Fibroblast of the aortic adventitia (primary cell): ENCODE measurements around the gene PHF11. TPM values are rescaled to one million over a fixed set of nuclear protein-coding genes. Genes with fewer than 3 reads are reported as not detected.

Experiments
- DNase-seq: peaks from one replicate; pipeline ENCODE4 v3.0.0-alpha.2; 2010; ENCODE audit warnings: low read depth
- H3K4me3 ChIP-seq: 2 replicates; pipeline ENCODE4 v1.5.1; 2011; ENCODE audit warnings: low read depth, mild to moderate bottlenecking, control low read depth, low read length, moderate library complexity
- total RNA-seq: library from RNA; depleted of rRNA; stranded (reverse); fragments of >200 nt; gene quantifications from 2 replicates; pipeline ENCODE4 v1.2.3, GENCODE V29; 2012; ENCODE audit warnings: low replicate concordance
- TF ChIP-seq, protein P1 (sequence below): IDR thresholded peaks from 2 replicates; pipeline ENCODE4 v1.5.1; 2011; ENCODE audit warnings: mild to moderate bottlenecking, low read length, control low read depth, inconsistent platforms; ENCODE audit not compliant: insufficient read depth

PHF11 gene
- total RNA-seq, 1 donor = 33.7 TPM

GRCh38 chr13:49454388-49455006 is 41.3 kb upstream of the PHF11 start:
- TF ChIP-seq, protein P1, sequence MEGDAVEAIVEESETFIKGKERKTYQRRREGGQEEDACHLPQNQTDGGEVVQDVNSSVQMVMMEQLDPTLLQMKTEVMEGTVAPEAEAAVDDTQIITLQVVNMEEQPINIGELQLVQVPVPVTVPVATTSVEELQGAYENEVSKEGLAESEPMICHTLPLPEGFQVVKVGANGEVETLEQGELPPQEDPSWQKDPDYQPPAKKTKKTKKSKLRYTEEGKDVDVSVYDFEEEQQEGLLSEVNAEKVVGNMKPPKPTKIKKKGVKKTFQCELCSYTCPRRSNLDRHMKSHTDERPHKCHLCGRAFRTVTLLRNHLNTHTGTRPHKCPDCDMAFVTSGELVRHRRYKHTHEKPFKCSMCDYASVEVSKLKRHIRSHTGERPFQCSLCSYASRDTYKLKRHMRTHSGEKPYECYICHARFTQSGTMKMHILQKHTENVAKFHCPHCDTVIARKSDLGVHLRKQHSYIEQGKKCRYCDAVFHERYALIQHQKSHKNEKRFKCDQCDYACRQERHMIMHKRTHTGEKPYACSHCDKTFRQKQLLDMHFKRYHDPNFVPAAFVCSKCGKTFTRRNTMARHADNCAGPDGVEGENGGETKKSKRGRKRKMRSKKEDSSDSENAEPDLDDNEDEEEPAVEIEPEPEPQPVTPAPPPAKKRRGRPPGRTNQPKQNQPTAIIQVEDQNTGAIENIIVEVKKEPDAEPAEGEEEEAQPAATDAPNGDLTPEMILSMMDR = no peak
- no peak overlapping the region for H3K4me3 ChIP-seq
- DNase-seq = peak; percentile 31

DNA sequence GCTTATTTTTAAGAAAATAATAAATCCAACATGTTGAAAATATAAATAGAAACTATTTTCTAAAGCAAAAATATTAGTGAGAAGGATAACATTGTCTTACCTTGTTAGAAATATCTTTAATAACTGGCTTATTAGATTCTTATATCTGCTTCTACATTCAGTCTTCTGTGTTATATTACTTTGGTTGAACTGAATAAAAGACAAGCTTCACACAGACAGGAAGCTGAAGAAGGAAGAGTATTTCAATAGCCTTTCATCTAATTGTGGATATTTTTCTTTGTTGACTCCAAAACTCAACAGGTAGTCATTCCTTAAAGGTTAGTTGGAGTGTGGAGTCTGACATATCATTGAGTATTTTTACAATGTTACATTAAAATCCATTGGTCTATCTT is 40.8 kb upstream of the PHF11 start:
- no peak overlapping the region for H3K4me3 ChIP-seq
- no peak for DNase-seq
- TF ChIP-seq, protein P1 = no peak

GRCh38 chr13:49456156-49456555 is 39.6 kb upstream of the PHF11 start:
- TF ChIP-seq, protein P1 = no peak
- no peak overlapping the region for H3K4me3 ChIP-seq
- no peak for DNase-seq

DNA sequence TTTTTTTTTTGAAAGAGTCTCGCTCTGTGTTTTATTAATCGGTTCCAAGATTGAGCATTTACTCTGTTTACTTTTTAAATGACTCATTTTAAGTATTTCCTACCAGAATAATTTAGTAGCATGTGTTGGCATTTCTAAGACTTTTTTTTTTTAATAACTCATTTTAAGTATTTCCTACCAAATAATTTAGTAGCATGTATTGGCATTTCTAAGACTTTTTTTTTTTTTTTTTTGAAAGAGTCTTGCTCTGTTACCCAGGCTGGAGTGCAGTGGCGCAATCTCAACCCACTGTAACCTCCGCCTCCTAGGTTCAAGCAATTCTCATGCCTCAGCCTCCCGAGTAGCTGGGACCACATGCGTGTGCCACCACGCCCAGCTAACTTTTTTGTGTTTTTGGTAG is 38.5 kb upstream of the PHF11 start:
- H3K4me3 ChIP-seq = no peak overlapping the region
- DNase-seq = peak; percentile 11
- TF ChIP-seq, protein P1 = no peak

DNA sequence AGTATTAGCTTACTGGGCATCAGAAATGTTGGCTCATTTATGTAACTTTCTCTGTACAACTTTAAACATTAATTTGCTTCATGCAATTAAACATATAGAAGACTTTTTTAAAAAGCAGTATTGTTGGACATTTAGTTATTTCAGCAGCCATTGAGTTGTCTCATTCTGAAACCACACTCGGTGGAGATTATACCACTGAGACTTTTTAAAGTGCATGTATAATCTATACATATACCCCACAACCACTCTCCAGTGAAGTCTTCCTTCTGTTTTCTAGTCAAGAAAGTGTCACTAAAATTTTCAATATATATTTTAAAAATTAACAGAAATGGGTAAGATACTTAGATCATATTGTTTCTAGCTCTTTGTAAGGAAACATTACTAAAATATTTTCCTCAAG is 36.2 kb upstream of the PHF11 start:
- H3K4me3 ChIP-seq = no peak overlapping the region
- TF ChIP-seq, protein P1 = no peak
- DNase-seq = no peak

DNA sequence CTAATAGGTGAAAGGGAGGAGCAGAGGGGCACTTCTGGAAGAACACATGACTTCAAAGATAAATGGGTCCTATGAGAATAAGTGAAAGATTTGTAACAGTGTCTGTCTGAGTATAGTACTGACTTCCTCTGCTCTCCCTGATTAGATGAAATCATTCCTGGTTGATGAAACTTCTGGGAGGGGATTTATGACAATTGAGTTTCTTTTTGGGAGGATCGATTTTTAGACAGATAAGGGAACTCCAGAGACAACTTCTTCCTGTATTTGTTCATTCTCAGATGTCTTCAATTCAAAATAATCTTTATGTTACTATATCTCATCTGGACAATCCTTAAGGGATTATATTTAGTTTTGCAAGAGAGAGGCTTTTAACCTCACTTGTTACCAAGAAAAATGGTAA is 31.7 kb upstream of the PHF11 start:
- TF ChIP-seq, protein P1 = no peak
- H3K4me3 ChIP-seq = no peak overlapping the region
- DNase-seq = peak; percentile 6

DNA sequence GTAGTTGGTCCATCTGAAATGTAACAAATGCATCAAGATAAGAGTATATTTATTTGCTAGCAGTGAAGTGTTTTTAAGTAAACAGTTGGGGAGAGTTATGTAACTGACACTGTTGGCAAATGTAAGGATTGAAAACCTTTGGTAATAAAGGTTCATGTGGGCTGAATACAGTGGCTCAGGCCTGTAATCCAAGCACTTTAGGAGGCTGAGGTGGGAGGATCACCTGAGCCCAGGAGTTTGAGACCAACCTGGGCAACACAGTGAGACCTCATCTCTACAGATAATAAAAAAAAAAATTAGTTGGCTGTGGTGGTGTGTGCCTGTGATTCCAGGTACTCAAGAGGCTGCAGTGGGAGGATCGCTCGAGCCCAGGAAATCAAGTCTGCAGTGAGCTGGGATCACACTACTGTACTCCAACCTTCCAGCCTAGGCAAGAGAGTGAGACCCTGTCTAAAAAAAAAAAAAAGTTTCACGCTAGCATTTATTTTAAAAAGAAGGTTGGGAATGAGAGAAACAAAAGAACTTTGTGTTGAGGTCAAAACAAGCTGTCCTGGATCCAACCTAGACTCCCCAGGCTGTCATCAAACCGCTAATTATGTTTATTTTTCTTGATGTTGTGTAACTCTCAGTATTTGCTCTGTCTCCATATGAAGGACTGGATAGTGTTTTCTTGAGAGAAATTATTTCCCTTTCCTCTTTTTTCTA is 31.0 kb upstream of the PHF11 start:
- TF ChIP-seq, protein P1 = no peak
- H3K4me3 ChIP-seq = no peak overlapping the region
- no peak for DNase-seq
